Upper lobe of left lung (tissue), 4 donors: ENCODE data around the gene ITPRIP.

ENCODE experiments used
- CTCF ChIP-seq, 6 experiments: fragments of 450-650 bp in 4 of 6; fragments of 200-600 bp in 2 of 6; sonication (generic) in 2 of 6; IDR thresholded peaks; one replicate each; pipeline ENCODE4 v1.5.1; 2016 to 2019; ENCODE audit warnings: antibody characterized with exemption in 6 of 6
- POLR2A ChIP-seq, 4 donors: fragments of 450-650 bp; IDR thresholded peaks; one replicate each; pipeline ENCODE4 v1.5.1; 2016 to 2017; ENCODE audit warnings: antibody characterized with exemption in 4 of 4, mild to moderate bottlenecking in 2 of 4

- TF ChIP-seq CTCF (IDR thresholded peaks at IDR 0.05) (no peak), POLR2A (IDR thresholded peaks at IDR 0.05) (no peak)
Observed at GRCh38 chr10:104311184-104311720, 27.0 kb downstream of the ITPRIP start.
